Stimulated activated CD4-positive, alpha-beta T cell treated with anti-CD3 and anti-CD28 coated beads, TNF-alpha, amount 100 ng/mL, for 4 hours (primary cell): Measurements from ENCODE around the gene GNPAT.
"Not testable (repeated sequence)": the region's sequence is repeated elsewhere in the genome, so short reads cannot be mapped to it uniquely, and the experiment has no call there.

Experiments used
- DNase-seq, 3 experiments: peaks; one replicate each; pipeline ENCODE4 v3.0.0-alpha.2; 2020; ENCODE audit warnings: low read depth in 3 of 3

GNPAT gene

GRCh38 chr1:231240883-231241735, at the start of gene GNPAT:
TSS of gene GNPAT (plus strand) at chr1:231241212. CDS start at chr1:231241379, 167 bp downstream.
- DNase-seq, result peak; percentile 79 to 82 (median 82)

GRCh38 chr1:231192620-231193163, 48.3 kb upstream of the GNPAT start:
- DNase-seq, result no peak

- no peak for DNase-seq
Measured at GRCh38 chr1:231193710-231194340, 47.2 kb upstream of the GNPAT start.

- DNase-seq, result no peak
Measured at GRCh38 chr1:231194476-231194842, 46.6 kb upstream of the GNPAT start.

- no peak for DNase-seq
Measured at GRCh38 chr1:231194843-231195516, 46.0 kb upstream of the GNPAT start.

- no peak for DNase-seq
Measured at GRCh38 chr1:231196307-231196706, 44.7 kb upstream of the GNPAT start.

- no peak for DNase-seq
Measured at GRCh38 chr1:231196728-231197127, 44.3 kb upstream of the GNPAT start.

- no peak for DNase-seq
Measured at GRCh38 chr1:231199868-231200267, 41.1 kb upstream of the GNPAT start.

- no peak for DNase-seq
Measured at GRCh38 chr1:231200388-231201031, 40.5 kb upstream of the GNPAT start.

- no peak for DNase-seq
Measured at GRCh38 chr1:231201375-231201978, 39.5 kb upstream of the GNPAT start.

GRCh38 chr1:231201979-231202633, 38.9 kb upstream of the GNPAT start:
- no peak for DNase-seq

GRCh38 chr1:231203259-231204057, 37.6 kb upstream of the GNPAT start:
- no peak for DNase-seq

GRCh38 chr1:231206856-231207255, 34.2 kb upstream of the GNPAT start:
- DNase-seq, result no peak

- no peak for DNase-seq
Measured at GRCh38 chr1:231207437-231207836, 33.6 kb upstream of the GNPAT start.

- no peak for DNase-seq
Measured at GRCh38 chr1:231208980-231209379, 32.0 kb upstream of the GNPAT start.

- no peak for DNase-seq
Measured at GRCh38 chr1:231209531-231209930, 31.5 kb upstream of the GNPAT start.

GRCh38 chr1:231210126-231210525, 30.9 kb upstream of the GNPAT start:
- no peak for DNase-seq

- peak; percentile 83 to 89 (median 85) for DNase-seq
Measured at GRCh38 chr1:231211005-231211857, 29.8 kb upstream of the GNPAT start.

- DNase-seq, result not testable (repeated sequence)
Measured at GRCh38 chr1:231212301-231212700, 28.7 kb upstream of the GNPAT start.
